ENCODE results near the gene PHF19. TPM values are rescaled to one million over a fixed set of nuclear protein-coding genes. Genes with fewer than 3 reads are reported as not detected.

Gene PHF19
- total and polyA plus RNA-seq, 9 donors, result 16.8 to 56.0 (median 40.2) TPM

- H3K9me3 ChIP-seq, result no peaks in the 10 kb centered on the region
- H3K27me3 ChIP-seq, result no peaks in the 10 kb centered on the region
- no peak for DNase-seq
- no peaks in the 10 kb centered on the region for H3K4me1 ChIP-seq (ENCODE audit: insufficient read depth)
- TF ChIP-seq POLR2A (IDR thresholded peaks at IDR 0.05) (no peak), CTCF (IDR thresholded peaks at IDR 0.05) (no peak), EP300 (IDR thresholded peaks at IDR 0.05) (no peak)
- 93 to 94% (median 94%) methylated on average over 11 of the region's 11 CpGs for WGBS, 3 donors
- no peaks in the 10 kb centered on the region for H3K36me3 ChIP-seq
- intact Hi-C loops (cut with DNase I), result no loop called here
- H3K4me3 ChIP-seq, result no peak overlapping the region
- no peak overlapping the region for H3K27ac ChIP-seq
These were observed 19.1 kb downstream of the PHF19 start for GRCh38 chr9:120857902-120858301.

GRCh38 chr9:120857481-120857880 is 19.5 kb downstream of the PHF19 start:
- intact Hi-C loops (cut with DNase I), result no loop called here
- Histone ChIP-seq H3K4me1 (ENCODE audit: insufficient read depth) (no peaks in the 10 kb centered on the region), H3K9me3 (no peaks in the 10 kb centered on the region), H3K4me3 (no peak overlapping the region), H3K27ac (no peak overlapping the region), H3K36me3 (no peaks in the 10 kb centered on the region), H3K27me3 (no peaks in the 10 kb centered on the region)
- no peak for DNase-seq
- WGBS, 3 donors, result 81 to 85% (median 82%) methylated on average over 7 of the region's 7 CpGs
- TF ChIP-seq EP300 (IDR thresholded peaks at IDR 0.05) (no peak), POLR2A (IDR thresholded peaks at IDR 0.05) (no peak), CTCF (IDR thresholded peaks at IDR 0.05) (no peak)

- intact Hi-C loops (cut with DNase I), result no loop called here
- Histone ChIP-seq H3K4me3 (no peak overlapping the region), H3K36me3 (no peaks in the 10 kb centered on the region), H3K27me3 (no peaks in the 10 kb centered on the region), H3K9me3 (no peaks in the 10 kb centered on the region), H3K4me1 (ENCODE audit: insufficient read depth) (no peaks in the 10 kb centered on the region), H3K27ac (no peak overlapping the region)
- no peak for TF ChIP-seq CTCF (IDR thresholded peaks at IDR 0.05)
- TF ChIP-seq EP300 (IDR thresholded peaks at IDR 0.05), result no peak
- TF ChIP-seq POLR2A (IDR thresholded peaks at IDR 0.05), result no peak
- DNase-seq, result no peak
- 74 to 85% (median 79%) methylated on average over 4 of the region's 4 CpGs for WGBS, 3 donors
These were observed 20.3 kb downstream of the PHF19 start for GRCh38 chr9:120856700-120857099.

- Histone ChIP-seq H3K27ac (no peak overlapping the region), H3K4me1 (ENCODE audit: insufficient read depth) (no peaks in the 10 kb centered on the region), H3K9me3 (no peaks in the 10 kb centered on the region), H3K4me3 (no peak overlapping the region), H3K27me3 (no peaks in the 10 kb centered on the region), H3K36me3 (no peaks in the 10 kb centered on the region)
- DNase-seq, result no peak
- WGBS, 3 donors, result 88 to 93% (median 92%) methylated on average over 7 of the region's 7 CpGs
- intact Hi-C loops (cut with DNase I), result no loop called here
- TF ChIP-seq POLR2A (IDR thresholded peaks at IDR 0.05) (no peak), CTCF (IDR thresholded peaks at IDR 0.05) (no peak), EP300 (IDR thresholded peaks at IDR 0.05) (no peak)
These were observed 20.9 kb downstream of the PHF19 start for GRCh38 chr9:120855827-120856670.

Data from ovary (tissue), 9 donors.